Activated CD8-positive, alpha-beta memory T cell treated with anti-CD3 and anti-CD28 coated beads for 1 hour (primary cell): ENCODE measurements around the gene LCAT.

Source experiments
- DNase-seq, 2 donors: peaks; one replicate each; pipeline ENCODE4 v3.0.0-alpha.2; 2020; ENCODE audit warnings: low read depth in 1 of 2; ENCODE audit errors: extremely low read depth in 1 of 2

Gene LCAT

GRCh38 chr16:67914758-67915495 is 29.0 kb downstream of the LCAT start:
- DNase-seq = no peak

GRCh38 chr16:67910158-67910557 is 33.8 kb downstream of the LCAT start:
- DNase-seq = no peak

- DNase-seq = no peak
Observed at GRCh38 chr16:67909056-67909742, 34.7 kb downstream of the LCAT start.

- DNase-seq = no peak
Observed at GRCh38 chr16:67907397-67908180, 36.3 kb downstream of the LCAT start.

GRCh38 chr16:67902831-67903230 is 41.1 kb downstream of the LCAT start:
- DNase-seq = no peak

GRCh38 chr16:67901734-67902133 is 42.2 kb downstream of the LCAT start:
- no peak for DNase-seq

- no peak for DNase-seq
Observed at GRCh38 chr16:67897231-67897630, 46.7 kb downstream of the LCAT start.

- DNase-seq = no peak
Observed at GRCh38 chr16:67893743-67894399, 50.0 kb downstream of the LCAT start.

GRCh38 chr16:67892899-67893742 is 50.8 kb downstream of the LCAT start, which contains the start of gene PSKH1:
PSKH1 (plus strand) TSS chr16:67893254; CDS start chr16:67908750, 15,496 bp downstream.
- DNase-seq = peak; percentile 83 to 90

- no peak for DNase-seq
Observed at GRCh38 chr16:67892375-67892774, 51.5 kb downstream of the LCAT start.
